Calu3 (cell line): Measurements from ENCODE around the gene PDYN. TPM values are rescaled to one million over a fixed set of nuclear protein-coding genes. Genes with fewer than 3 reads are reported as not detected.

Experiments
- BruUV-seq: library from RNA; stranded (reverse); fragments of 400-500 nt; replicated peaks from 2 replicates; lab custom pipeline; 2021; lab: Mats Ljungman, UMichigan
- CTCF ChIA-PET: fragments of 300-600 bp; sonication (Branson Sonifier 250); formaldehyde crosslinking; loops from one replicate; lab custom pipeline; 2022; ENCODE audit warnings: antibody characterized with exemption; lab: Charles Lee
- DNase-seq: peaks from one replicate; pipeline ENCODE4 v3.0.0; 2022
- H3K27ac Mint-ChIP-seq: one replicate; pipeline ENCODE4 v1.8.0; 2022; ENCODE audit warnings: mixed read lengths; ENCODE audit not compliant: unreplicated experiment
- H3K27me3 Mint-ChIP-seq: one replicate; pipeline ENCODE4 v1.8.0; 2022; ENCODE audit warnings: mixed read lengths; ENCODE audit not compliant: unreplicated experiment
- H3K36me3 Mint-ChIP-seq: one replicate; pipeline ENCODE4 v1.8.0; 2022; ENCODE audit warnings: mild to moderate bottlenecking, moderate library complexity, mixed read lengths; ENCODE audit not compliant: insufficient read depth, unreplicated experiment
- H3K4me1 Mint-ChIP-seq: one replicate; pipeline ENCODE4 v1.8.0; 2022; ENCODE audit warnings: mild to moderate bottlenecking, low read depth, mixed read lengths; ENCODE audit not compliant: unreplicated experiment
- H3K4me3 Mint-ChIP-seq: one replicate; pipeline ENCODE4 v1.8.0; 2022; ENCODE audit warnings: mild to moderate bottlenecking, low read depth, moderate library complexity, mixed read lengths; ENCODE audit not compliant: unreplicated experiment
- H3K9me3 Mint-ChIP-seq: one replicate; pipeline ENCODE4 v1.8.0; 2022; ENCODE audit warnings: low read depth, mixed read lengths; ENCODE audit not compliant: unreplicated experiment
- intact Hi-C: fragments of 100-400 bp; cut with micrococcal nuclease; formaldehyde crosslinking; loops from one replicate; pipeline ENCODE4 v1.10.0; 2022; ENCODE audit not compliant: unreplicated experiment
- total RNA-seq: library from RNA; stranded (reverse); gene quantifications from 2 replicates; pipeline ENCODE4 v1.2.3, GENCODE V29; 2022
- TF ChIP-seq, protein P1 (sequence below): fragments of 200-600 bp; IDR thresholded peaks from one replicate; pipeline ENCODE4 v1.8.0; 2022; ENCODE audit warnings: antibody characterized with exemption; ENCODE audit not compliant: unreplicated experiment

Gene PDYN
- total RNA-seq, 1 experiment from 2014 or later, result not detected

DNA sequence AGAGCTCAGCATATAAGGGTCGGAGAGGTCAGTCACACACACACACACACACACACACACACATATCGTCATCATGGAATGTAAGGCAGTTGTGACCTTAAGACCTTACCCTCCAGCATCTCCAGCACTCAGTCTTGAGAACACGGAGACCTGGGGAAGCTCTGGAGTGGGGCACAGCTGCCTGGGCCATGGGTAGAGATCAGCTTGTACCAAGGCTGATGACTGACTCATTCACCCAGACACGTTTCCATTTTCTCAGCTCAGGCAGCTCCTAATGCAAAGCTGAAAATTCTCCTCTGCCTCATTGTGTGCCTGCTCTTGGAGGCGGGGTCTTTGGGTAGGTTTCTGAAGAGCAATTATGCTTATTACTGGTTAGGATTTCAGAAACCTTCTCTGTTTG lies 38.3 kb upstream of the PDYN start:
- BruUV-seq, result no TSS peak
- H3K9me3 Mint-ChIP-seq, result no peaks in the 10 kb centered on the region
- no peaks in the 10 kb centered on the region for H3K36me3 Mint-ChIP-seq
- CTCF ChIA-PET, result no interaction called here
- TF ChIP-seq, protein P1, sequence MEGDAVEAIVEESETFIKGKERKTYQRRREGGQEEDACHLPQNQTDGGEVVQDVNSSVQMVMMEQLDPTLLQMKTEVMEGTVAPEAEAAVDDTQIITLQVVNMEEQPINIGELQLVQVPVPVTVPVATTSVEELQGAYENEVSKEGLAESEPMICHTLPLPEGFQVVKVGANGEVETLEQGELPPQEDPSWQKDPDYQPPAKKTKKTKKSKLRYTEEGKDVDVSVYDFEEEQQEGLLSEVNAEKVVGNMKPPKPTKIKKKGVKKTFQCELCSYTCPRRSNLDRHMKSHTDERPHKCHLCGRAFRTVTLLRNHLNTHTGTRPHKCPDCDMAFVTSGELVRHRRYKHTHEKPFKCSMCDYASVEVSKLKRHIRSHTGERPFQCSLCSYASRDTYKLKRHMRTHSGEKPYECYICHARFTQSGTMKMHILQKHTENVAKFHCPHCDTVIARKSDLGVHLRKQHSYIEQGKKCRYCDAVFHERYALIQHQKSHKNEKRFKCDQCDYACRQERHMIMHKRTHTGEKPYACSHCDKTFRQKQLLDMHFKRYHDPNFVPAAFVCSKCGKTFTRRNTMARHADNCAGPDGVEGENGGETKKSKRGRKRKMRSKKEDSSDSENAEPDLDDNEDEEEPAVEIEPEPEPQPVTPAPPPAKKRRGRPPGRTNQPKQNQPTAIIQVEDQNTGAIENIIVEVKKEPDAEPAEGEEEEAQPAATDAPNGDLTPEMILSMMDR, result no peak
- no peak for DNase-seq
- no peaks in the 10 kb centered on the region for H3K4me1 Mint-ChIP-seq
- H3K27ac Mint-ChIP-seq, result no peak overlapping the region
- H3K27me3 Mint-ChIP-seq, result peaks cover 93% of the 10 kb centered on the region
- no peak overlapping the region for H3K4me3 Mint-ChIP-seq
- intact Hi-C loops, result no loop called here

- intact Hi-C loops, result no loop called here
- no peak for DNase-seq
- H3K9me3 Mint-ChIP-seq, result no peaks in the 10 kb centered on the region
- no peak overlapping the region for H3K4me3 Mint-ChIP-seq
- peaks cover 80% of the 10 kb centered on the region for H3K27me3 Mint-ChIP-seq
- H3K4me1 Mint-ChIP-seq, result no peaks in the 10 kb centered on the region
- no peaks in the 10 kb centered on the region for H3K36me3 Mint-ChIP-seq
- no TSS peak for BruUV-seq
- no peak overlapping the region for H3K27ac Mint-ChIP-seq
- TF ChIP-seq, protein P1, result no peak
- CTCF ChIA-PET, result no interaction called here
Measured at GRCh38 chr20:2026514-2026913, 32.7 kb upstream of the PDYN start.

DNA sequence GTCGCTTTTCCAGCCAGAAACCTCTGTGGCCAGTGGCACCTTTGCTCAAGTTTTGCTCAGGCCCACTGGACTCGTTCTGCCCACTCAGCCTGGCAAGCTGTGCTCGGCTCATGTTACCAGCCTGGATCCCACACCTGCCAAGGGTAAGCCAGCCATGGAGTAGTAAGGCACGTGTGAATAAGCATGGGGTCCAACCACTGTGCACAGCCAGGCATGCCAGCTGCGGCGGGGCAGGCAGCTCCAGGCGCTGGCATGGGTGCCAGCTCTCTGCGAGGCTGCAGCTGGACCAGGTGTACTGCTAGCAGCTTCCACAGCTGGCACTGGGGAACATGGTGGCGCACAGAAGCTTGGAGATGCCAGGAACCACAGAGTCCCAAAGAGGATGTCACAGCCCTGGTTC lies 32.1 kb upstream of the PDYN start:
- no peak for DNase-seq
- intact Hi-C loops, result no loop called here
- Mint-ChIP-seq H3K36me3 (no peaks in the 10 kb centered on the region), H3K4me1 (no peaks in the 10 kb centered on the region), H3K9me3 (no peaks in the 10 kb centered on the region), H3K4me3 (no peak overlapping the region), H3K27ac (no peak overlapping the region), H3K27me3 (peaks cover 80% of the 10 kb centered on the region)
- TF ChIP-seq, protein P1, result no peak
- BruUV-seq, result no TSS peak
- CTCF ChIA-PET, result interaction anchor here (0.6 kb wide), 1 partner anchor 621 kb away, joined by 3 read pairs; no protein-coding TSS in a partner anchor

GRCh38 chr20:2023151-2023550 lies 29.3 kb upstream of the PDYN start:
- intact Hi-C loops, result no loop called here
- CTCF ChIA-PET, result no interaction called here
- DNase-seq, result no peak
- H3K27me3 Mint-ChIP-seq, result peaks cover 80% of the 10 kb centered on the region
- no peak overlapping the region for H3K27ac Mint-ChIP-seq
- BruUV-seq, result no TSS peak
- H3K4me1 Mint-ChIP-seq, result no peaks in the 10 kb centered on the region
- no peaks in the 10 kb centered on the region for H3K36me3 Mint-ChIP-seq
- no peaks in the 10 kb centered on the region for H3K9me3 Mint-ChIP-seq
- TF ChIP-seq, protein P1, result no peak
- no peak overlapping the region for H3K4me3 Mint-ChIP-seq
